GM18858 (cell line): ENCODE measurements around the gene FRK.
"Not testable (repeated sequence)": the region's sequence is repeated elsewhere in the genome, so short reads cannot be mapped to it uniquely, and the experiment has no call there.

Experiments used
- ATAC-seq: cut with Tn5 transposase; IDR thresholded peaks from one replicate; pipeline ENCODE4 v1.9.1; 2021; ENCODE audit not compliant: unreplicated experiment

Gene FRK

DNA sequence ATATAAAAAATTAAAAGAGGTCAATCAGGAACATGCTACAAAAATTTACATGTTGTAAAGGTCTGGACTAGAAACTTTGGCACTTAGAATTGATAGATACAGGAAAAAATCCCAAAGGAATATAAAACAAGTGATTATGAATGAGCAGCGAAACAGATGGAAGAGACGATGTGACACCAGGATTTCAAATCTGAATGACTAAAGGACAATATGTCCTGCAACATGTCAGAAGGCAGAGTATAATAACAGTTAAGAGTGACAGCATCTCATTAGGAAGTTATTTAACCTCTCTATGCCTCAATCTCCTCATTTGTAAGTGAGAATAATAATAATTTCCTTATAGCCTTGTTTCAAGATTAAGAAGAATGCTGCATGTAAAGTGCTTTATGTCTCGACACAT lies 50.3 kb downstream of the FRK start:
- ATAC-seq: no peak

DNA sequence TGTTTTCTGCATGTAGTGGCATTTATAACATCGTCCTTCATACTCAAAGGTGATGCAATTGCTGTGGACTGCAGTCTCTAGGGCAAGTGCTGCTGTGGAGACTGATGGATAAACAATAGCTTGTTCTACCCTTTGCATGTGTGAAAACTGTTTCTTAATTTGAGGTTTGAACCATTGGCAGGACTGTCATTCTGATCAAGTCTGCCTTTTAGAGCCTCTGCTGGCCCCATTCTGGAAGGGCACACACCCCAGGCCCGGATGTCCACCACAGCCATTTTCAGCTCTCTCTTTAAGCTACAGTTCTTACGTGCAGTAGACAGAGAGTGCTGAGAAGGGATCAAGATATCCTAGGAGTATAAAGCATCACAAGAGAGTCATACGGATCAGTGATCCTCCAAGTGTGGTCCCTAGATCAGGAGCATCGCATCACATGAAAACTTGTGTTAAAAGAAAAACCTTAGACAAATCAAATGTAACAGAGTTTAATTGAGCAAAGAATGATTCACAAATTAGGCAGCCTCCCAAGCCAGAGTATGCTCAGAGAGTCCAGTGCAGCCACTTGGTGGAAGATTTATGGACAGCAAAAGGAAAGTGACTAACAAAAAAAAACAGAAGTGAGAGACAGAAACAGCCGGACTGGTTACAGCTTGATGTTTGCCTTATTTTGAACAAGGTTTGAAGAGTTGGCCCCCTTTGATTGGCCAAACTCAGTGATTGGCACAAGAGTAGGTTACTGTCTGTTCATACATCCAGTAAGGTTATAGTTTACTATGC lies 52.0 kb downstream of the FRK start:
- peak; percentile 51 for ATAC-seq

DNA sequence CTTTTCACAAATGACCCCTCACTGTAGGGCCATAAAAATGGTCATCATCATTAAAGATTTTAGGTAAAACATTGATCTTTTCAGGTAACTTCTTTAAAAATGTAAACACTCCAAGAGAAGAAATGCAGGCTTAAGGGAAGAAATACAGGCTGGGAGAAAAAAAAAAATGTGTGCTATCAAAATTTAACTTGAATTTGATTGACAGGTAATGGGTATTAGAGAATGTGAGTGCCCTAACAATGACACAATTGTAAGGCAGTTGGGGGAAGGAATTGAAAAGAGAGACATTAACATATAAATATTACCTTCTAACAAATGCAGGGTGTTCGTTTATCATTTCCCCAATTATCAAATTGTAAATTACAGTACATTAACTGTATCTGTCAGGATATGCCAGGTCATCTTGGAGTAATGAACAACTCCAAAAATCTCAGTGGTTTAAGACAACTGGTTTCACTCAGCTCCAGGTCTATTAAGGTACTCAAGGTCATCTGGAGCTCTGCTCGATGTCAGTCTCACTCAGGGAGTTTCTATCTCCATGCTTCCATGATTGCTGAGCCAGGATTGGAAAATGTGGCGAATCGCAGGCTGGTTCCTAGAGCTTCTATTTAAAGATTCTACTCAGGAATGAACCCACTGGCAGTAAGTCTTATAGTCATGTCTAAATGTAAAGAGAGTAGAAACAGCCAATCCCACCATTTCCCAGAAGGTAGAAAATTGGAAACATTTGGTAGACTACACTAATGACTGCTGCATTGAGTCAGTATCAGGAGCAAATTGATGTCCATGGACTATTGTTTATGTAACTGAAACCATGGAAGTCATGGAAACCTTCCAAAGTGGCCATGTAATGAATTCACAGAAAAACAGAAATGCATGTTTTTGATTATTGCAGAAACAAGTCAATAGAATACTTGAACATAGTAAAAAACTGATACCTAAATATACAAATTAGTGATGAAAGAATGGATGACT lies 55.6 kb downstream of the FRK start:
- ATAC-seq: no peak

DNA sequence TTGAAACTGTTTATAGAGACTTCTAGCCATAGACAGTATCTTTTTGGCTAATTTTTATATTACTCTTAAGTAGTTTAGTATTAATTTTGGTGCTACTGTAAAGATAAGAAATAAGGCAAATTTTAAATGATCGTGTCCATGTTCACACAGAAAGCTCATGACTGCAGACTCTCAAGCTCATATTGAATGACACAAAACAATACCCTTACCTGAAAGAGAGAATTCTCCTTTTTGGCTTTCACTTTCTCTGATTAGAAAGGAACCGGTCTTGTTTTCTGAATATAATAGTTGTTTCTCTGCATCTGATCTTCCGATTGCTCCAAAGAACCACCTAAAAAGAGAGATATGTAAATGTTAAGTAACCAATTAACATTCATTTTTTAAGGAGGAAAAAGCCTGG lies 57.0 kb downstream of the FRK start:
- peak; percentile 94 for ATAC-seq

DNA sequence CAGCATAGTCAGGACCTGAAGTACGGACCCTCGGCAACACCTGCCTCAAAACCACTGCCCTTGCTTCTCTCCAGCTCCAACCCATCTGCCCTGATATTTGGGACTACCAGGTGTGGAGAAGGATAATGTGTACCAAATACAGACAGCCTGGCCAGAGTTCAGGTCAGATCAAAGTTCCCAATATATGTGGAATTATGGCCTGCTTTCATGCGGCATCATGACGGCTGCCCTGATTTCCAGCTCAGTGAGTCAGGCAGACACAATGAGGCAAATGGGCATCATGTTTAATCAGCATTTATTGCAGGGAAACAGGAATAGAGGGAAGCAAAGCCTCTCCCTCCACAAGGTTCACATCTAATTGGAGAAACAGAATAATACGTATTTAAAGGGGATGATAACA lies 57.9 kb downstream of the FRK start:
- no peak for ATAC-seq

DNA sequence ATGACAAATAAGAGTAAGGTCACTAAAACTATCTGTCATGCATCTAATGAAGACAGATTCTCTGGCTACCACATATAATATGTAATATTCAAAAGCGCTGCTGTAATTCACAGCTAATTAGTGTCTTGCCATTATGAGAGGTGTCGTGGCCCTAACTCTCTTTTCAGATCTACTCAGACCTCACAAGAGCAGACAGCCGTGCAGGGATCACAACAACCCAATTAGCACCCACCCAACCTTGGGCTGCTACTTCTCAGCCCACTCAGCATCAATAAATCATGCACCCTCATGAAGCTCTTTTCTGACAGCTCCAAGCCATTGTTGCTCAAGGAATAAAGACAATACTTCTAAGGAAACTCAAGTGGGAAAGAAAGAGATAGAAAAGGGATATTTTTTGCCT lies 61.5 kb downstream of the FRK start:
- ATAC-seq: no peak

DNA sequence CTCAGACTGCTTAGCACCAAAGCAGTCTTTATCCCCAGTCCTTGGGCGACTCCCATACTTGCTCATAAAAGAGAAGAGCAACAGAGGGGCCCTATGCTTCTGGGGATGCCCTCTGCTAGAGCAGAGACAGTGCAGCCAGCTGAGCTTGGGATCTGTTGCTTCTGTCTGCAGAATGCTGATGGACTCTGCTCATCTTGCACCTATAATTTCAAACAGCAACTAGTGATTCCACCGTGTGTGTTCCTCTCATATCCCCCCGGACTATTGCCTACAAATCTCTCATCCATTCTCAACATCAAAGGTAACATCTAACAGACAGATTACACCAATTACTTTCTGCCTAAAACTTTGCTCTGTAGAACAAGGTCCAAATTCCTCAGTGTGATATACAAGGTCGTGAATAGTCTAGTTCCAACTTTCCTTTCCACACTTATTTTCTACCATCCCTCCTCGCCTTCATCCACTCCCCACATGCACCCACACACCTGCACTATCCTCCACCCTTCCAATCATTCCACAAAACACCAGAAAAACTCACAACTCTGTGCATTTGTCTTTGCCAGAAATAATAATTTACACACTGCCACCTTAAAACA lies 62.6 kb downstream of the FRK start:
- no peak for ATAC-seq

DNA sequence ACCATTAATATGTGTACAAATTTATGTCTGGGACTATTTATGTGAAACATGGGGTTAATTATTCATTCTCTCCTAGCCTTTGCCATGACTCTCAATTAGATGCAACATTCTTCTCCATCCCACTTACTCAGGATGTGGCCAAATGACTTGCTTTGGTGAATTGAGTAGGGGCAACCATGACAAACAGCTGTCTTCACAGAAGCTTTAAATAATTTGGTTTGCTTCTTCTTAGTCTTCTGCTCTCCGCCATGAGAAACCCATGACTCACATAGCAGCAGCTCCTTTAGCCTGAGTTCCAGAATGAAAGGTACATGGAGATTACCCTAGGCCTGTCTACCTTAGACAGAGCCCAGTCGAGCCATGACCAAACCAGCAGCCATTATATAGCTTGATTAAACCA lies 74.7 kb downstream of the FRK start:
- no peak for ATAC-seq

DNA sequence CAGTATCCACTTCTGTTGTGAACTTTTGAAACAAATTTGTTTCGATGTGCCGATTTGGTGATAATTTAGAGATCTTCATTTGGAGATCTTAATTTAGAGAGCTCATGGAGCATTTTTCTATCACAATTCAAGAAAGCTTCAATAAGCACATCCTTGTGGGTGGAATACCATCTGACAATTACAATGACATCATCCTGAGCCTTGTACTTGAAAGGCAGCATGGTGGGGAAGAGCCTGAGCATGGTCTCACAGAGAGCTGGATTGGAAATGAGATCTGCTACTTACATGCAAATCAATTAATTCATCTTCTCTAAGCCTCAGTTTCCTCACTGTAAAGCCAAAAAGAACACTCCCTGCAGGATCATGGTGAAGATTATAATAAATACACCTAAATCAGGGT lies 75.9 kb downstream of the FRK start:
- ATAC-seq: no peak

DNA sequence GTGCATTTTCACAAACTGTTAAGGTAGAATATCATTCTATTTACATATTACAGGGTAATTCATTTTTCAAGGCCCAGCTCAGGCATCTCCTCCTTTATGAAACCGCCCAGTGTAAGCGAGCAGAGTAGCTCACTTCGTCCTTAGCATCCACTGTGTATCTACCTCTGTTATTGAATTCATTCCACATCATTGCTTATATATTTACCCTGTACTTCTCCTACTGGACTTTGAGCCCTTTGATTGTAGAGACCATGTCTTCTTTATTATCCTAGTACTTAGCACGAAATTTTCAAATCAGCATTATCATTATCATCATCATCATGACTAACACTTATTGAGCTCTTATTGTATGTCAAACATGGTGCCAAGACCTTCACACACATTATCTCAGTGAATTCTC lies 76.7 kb downstream of the FRK start:
- no peak for ATAC-seq

DNA sequence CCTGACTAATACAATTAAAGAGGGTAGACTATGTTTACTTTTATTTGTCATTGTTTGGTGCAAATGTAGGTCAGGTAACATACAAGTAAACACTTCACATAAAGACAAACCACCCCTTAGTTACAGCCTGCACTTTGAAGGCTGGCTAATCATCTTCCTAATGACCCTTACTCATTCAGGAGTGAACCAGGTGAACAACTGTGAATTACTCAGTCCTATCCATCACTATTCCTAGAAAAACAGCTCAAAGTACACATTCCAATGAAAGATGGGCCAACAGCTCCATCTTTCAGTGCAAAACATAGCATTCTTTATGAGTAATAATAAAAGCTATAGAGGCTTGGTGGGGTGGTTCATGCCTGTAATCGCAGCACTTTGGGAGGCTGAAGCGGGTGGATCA lies 78.2 kb downstream of the FRK start:
- no peak for ATAC-seq

DNA sequence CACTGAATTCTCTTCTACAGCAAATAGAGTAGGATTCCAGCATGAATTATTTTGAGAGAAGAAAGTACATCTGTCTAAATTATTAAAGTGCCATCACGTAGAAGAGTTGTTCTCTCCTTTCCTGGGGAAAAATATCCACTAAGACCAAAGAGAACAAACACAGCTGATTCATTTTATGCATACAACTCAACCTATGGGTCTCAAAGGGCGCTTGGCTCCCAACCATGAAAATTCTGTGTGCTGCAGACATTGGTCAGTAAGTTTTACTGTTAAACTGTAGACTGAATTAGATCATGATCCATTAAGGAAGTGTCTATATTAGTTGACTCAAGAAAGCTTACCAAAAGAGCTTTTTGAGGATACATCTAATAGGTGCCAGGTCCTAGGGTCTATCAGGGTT lies 83.5 kb downstream of the FRK start:
- no peak for ATAC-seq

DNA sequence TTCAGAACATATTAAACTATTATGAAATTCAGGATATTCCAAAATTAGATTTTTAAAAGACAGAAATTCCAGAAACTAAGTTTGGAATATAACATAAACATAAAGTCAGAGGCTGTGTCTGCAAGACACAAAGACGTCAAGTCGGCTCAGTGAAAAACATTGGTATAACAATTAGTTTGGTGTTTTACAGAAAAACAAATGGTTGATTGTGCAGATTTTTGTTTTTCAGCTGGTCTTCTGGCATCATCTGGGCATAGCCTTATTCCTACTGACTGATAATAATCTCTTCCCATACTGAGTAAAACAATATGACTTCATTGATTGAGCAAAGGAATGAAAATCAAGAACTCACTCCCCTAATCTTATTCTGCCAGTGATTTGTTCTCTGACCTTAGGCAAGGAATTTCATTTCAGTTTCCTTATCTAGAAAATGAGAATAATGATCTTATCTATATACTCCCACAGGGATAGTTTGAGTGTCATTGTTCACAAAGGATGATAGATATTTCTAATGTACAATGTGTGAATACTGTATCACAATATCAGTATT lies 84.3 kb downstream of the FRK start:
- ATAC-seq: no peak

DNA sequence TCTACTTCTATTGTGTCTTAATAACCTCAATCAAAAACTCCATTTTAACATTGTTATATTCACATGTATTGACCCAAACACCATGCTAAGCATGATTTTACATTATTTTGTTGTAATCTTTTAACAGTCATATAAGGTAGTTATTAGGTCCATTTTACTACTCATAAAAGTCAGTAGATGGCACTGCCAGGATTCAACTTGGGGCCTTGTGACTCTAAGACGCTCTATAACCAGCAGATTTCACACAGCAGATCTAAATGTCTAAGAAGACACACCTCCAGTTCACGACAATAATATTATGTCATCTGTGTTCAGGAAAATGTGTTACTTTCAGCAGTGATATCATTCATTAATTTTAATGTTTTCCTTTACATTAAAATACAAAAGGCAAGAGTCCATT lies 88.0 kb downstream of the FRK start:
- no peak for ATAC-seq

DNA sequence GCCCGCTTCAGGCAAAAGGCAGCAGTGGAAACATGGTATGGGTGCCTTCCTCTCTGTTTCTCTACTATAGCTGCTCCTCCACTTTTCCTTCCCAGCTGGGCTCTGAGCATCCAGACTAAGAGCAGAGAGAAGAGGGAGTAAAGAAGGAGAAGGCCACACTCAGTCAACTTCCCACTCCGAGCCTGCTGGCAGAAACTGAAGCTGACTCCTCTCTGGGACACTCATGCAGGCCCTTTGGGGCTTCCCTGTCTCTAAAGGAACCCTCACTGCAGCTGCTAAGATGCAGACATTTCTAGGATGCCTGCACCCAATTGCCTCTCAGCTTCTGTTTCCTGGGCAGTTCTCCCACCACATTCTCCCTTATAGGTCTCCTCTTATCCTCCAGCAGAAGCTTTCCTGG lies 88.9 kb downstream of the FRK start:
- no peak for ATAC-seq

DNA sequence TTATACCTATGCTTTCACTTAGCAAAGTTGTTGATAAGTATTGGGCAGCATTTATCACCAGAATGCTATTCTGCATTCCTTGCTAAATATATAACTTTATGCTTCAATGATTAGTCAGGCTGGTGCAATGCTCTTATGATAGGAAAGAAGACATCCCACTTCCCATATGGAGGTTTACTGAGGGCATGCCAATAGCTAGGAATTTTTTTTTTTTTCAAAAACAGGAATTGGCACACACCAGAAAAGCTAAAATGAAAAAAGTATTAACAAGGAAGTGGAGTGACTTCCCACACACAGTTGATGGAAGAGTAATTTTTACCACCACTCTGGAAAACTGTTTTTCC lies 90.8 kb downstream of the FRK start:
- ATAC-seq: no peak

DNA sequence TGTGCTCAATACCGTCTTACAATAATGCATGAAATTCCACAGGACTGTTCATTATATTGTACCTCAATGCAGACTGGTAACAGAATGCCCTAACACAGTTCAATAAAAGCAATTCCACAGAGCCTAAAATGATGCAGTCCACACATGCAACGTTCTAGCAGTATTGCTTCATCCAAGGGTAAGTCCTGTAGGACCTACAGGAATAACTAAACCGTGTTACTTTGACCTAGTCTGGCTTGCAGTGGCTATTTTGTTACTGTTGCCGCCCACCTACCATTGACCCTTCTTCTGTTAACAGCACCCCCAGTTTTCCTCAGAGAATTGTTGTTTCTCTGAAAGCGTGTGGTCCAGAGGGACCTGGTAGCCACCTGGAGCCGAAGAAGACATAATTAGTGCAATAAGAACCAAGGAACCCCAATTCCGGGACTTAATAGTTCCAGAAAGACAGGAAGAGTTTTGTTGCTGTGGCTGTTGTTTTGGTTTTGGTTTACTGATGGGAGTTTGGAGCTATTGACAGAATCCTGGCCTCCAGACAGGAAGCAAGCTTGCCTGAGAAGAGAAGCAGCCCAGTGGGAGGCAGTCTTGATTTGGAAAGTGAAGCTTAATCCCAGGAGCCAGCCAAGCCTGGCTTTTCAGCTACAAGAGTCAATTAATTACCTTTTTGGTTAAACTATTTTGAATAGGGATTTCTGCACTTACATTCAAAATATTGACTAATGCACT lies 91.3 kb downstream of the FRK start:
- no peak for ATAC-seq

DNA sequence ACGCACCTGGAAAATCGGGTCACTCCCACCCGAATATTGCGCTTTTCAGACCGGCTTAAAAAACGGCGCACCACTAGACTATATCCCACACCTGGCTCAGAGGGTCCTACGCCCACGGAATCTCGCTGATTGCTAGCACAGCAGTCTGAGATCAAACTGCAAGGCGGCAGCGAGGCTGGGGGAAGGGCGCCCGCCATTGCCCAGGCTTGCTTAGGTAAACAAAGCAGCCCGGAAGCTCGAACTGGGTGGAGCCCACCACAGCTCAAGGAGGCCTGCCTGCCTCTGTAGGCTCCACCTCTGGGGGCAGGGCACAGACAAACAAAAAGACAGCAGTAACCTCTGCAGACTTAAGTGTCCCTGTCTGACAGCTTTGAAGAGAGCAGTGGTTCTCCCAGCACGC lies 100.4 kb downstream of the FRK start:
- not testable (repeated sequence) for ATAC-seq

DNA sequence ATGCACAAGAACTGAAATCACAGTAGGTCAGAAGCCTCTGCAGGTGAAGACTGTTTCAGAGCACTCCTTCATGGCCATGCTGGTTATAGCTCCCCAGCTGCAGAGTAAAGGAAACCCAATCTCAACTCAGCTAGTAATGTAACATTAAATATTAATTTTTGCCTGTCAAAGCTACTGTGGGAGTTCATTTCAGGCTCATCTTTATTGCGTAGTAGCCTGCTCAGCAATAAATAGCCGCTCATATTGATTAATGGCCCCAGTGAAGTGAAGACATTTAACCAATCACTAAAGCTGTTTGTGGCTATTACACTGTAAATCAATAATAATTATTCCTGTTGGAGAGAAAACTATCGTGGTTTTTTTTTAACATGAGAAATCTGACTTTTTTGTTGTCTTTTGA lies 101.7 kb downstream of the FRK start:
- ATAC-seq: no peak

DNA sequence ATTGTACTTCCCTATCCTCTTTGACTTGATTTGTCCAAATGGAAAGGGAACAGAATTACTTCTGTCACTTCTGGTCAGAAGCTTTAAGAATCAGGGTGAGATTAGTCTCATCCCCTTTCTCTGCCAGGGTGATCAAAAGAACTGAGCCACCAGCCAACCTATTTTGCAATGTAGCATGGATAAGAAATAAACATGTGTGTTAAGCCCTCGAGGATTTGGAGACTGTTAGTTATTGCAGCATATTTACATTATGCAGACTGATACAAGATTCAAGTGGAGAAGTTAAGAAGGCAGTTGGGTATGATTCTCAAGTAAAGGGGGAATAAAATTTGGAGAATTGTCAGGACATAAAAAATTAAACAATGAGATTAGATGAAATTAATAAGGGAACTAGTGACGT lies 106.0 kb downstream of the FRK start:
- ATAC-seq: no peak

DNA sequence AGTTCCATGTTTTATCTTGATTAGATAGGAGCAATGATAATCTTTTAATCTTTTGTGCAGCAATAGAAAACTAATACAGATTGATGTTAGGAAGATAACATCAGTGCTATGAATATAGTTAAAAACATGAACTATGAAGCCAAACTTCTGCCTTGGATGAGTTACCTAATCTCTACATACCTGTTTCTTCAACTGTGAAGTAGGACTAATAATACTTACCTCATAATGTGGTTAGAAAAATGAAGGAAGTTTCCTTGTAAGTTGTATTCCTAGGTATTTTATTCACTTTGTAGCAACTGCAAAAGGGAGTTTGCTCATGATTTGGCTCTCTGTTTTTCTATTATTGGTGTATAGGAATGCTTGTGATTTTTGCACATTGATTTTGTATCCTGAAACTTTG lies 111.9 kb downstream of the FRK start:
- ATAC-seq: no peak
